ENCODE data around the gene TMED6. TPM values are rescaled to one million over a fixed set of nuclear protein-coding genes. Genes with fewer than 3 reads are reported as not detected.
A peak's percentile ranks its signal among the peaks of the same experiment; 100 is the strongest.

TMED6 gene
- total RNA-seq, 2 donors from 2014 or later = 1.5 TPM; not detected in 1

GRCh38 chr16:69328854-69329316 lies 22.7 kb downstream of the TMED6 start:
- Histone ChIP-seq H3K27ac (no peak overlapping the region), H3K4me3 (peak overlapping the region; percentile 94), H3K9me3 (no peaks in the 10 kb centered on the region), H3K4me1 (ENCODE audit: control insufficient read depth in 1 of 2, low read depth in 2 of 2) (peaks cover 8 to 44% of the 10 kb centered on the region in 2 donors), H3K36me3 (peaks cover 25% of the 10 kb centered on the region), H3K27me3 (replicated peaks; ENCODE audit: insufficient read depth) (no peaks in the 10 kb centered on the region)
- ATAC-seq (ENCODE audit: insufficient number of reproducible peaks, low FRiP score, low read depth) (no peak), DNase-seq (ENCODE audit: low spot score) (no peak)
- no peak for TF ChIP-seq CTCF (IDR thresholded peaks at IDR 0.05)

- H3K27me3 ChIP-seq (replicated peaks; ENCODE audit: insufficient read depth) = no peaks in the 10 kb centered on the region
- DNase-seq (ENCODE audit: low spot score) = no peak
- no peak for ATAC-seq (ENCODE audit: insufficient number of reproducible peaks, low FRiP score, low read depth)
- no peak overlapping the region for H3K27ac ChIP-seq
- H3K36me3 ChIP-seq = peaks cover 33% of the 10 kb centered on the region
- peaks cover 8 to 44% of the 10 kb centered on the region in 2 donors for H3K4me1 ChIP-seq (ENCODE audit: control insufficient read depth in 1 of 2, low read depth in 2 of 2)
- no peaks in the 10 kb centered on the region for H3K9me3 ChIP-seq
- H3K4me3 ChIP-seq = no peak overlapping the region
- TF ChIP-seq CTCF (IDR thresholded peaks at IDR 0.05) = no peak
Measured at GRCh38 chr16:69327585-69328310, 23.8 kb downstream of the TMED6 start.

- H3K27me3 ChIP-seq (replicated peaks; ENCODE audit: insufficient read depth) = no peaks in the 10 kb centered on the region
- ATAC-seq (ENCODE audit: insufficient number of reproducible peaks, low FRiP score, low read depth) (no peak), DNase-seq (ENCODE audit: low spot score) (no peak)
- no peak overlapping the region for H3K4me3 ChIP-seq
- H3K9me3 ChIP-seq = no peaks in the 10 kb centered on the region
- TF ChIP-seq CTCF (IDR thresholded peaks at IDR 0.05) = no peak
- peaks cover 43% of the 10 kb centered on the region for H3K36me3 ChIP-seq
- H3K4me1 ChIP-seq (ENCODE audit: control insufficient read depth in 1 of 2, low read depth in 2 of 2) = peaks cover 8 to 44% of the 10 kb centered on the region in 2 donors
- H3K27ac ChIP-seq = no peak overlapping the region
Measured at GRCh38 chr16:69326172-69326873, 25.3 kb downstream of the TMED6 start.

- Histone ChIP-seq H3K9me3 (no peaks in the 10 kb centered on the region), H3K27ac (no peak overlapping the region), H3K36me3 (peaks cover 49% of the 10 kb centered on the region), H3K4me3 (no peak overlapping the region), H3K4me1 (ENCODE audit: control insufficient read depth in 1 of 2, low read depth in 2 of 2) (peaks cover 4 to 40% of the 10 kb centered on the region in 2 donors), H3K27me3 (replicated peaks; ENCODE audit: insufficient read depth) (no peaks in the 10 kb centered on the region)
- TF ChIP-seq CTCF (IDR thresholded peaks at IDR 0.05) = no peak
- DNase-seq (ENCODE audit: low spot score) (no peak), ATAC-seq (ENCODE audit: insufficient number of reproducible peaks, low FRiP score, low read depth) (no peak)
Measured at GRCh38 chr16:69325784-69326171, 25.8 kb downstream of the TMED6 start.

GRCh38 chr16:69324585-69325253 lies 26.9 kb downstream of the TMED6 start:
- Histone ChIP-seq H3K27me3 (replicated peaks; ENCODE audit: insufficient read depth) (no peaks in the 10 kb centered on the region), H3K4me3 (no peak overlapping the region), H3K4me1 (ENCODE audit: control insufficient read depth in 1 of 2, low read depth in 2 of 2) (peaks cover 4 to 38% of the 10 kb centered on the region in 2 donors), H3K36me3 (peaks cover 59% of the 10 kb centered on the region), H3K27ac (no peak overlapping the region), H3K9me3 (no peaks in the 10 kb centered on the region)
- no peak for TF ChIP-seq CTCF (IDR thresholded peaks at IDR 0.05)
- no peak for DNase-seq (ENCODE audit: low spot score)
- no peak for ATAC-seq (ENCODE audit: insufficient number of reproducible peaks, low FRiP score, low read depth)
